SK-N-MC (cell line): Measurements from ENCODE around the gene UXS1.
"Not testable (repeated sequence)": the region's sequence is repeated elsewhere in the genome, so short reads cannot be mapped to it uniquely, and the experiment has no call there.

ENCODE experiments used
- DNase-seq: peaks from one replicate; pipeline ENCODE4 v3.0.0-alpha.2; 2011; ENCODE audit warnings: low read depth, low spot score
- H3K27ac ChIP-seq: fragments of 200-600 bp; sonication (generic); 2 replicates; pipeline ENCODE4 v1.5.1; 2016; ENCODE audit warnings: mixed run types
- H3K36me3 ChIP-seq: fragments of 200-600 bp; sonication (generic); 2 replicates; pipeline ENCODE4 v1.6.1; 2017; ENCODE audit warnings: antibody characterized with exemption, low read length, mixed read lengths; ENCODE audit not compliant: insufficient read depth
- H3K4me3 ChIP-seq: fragments of 200-600 bp; sonication (generic); 2 replicates; pipeline ENCODE4 v1.5.1; 2016
- H3K9ac ChIP-seq: fragments of 200-600 bp; sonication (generic); 2 replicates; pipeline ENCODE4 v1.8.0; 2017; ENCODE audit warnings: mixed run types, mixed read lengths; ENCODE audit not compliant: insufficient read length
- H3K9me3 ChIP-seq: fragments of 200-600 bp; sonication (generic); 2 replicates; pipeline ENCODE4 v1.6.1; 2017; ENCODE audit warnings: low read depth, mild to moderate bottlenecking, antibody characterized with exemption, low read length, moderate library complexity, mixed read lengths
- EZH2 ChIP-seq: fragments of 200-600 bp; sonication (generic); IDR thresholded peaks from one replicate; pipeline ENCODE4 v1.6.1; 2017; ENCODE audit warnings: antibody characterized with exemption
- FOXP2 ChIP-seq: optimal IDR thresholded peaks from 2 replicates; pipeline ENCODE3; 2011; ENCODE audit warnings: mild to moderate bottlenecking, moderate library complexity; ENCODE audit not compliant: insufficient read depth; ENCODE audit errors: extremely low read length, control extremely low read depth
- POLR2AphosphoS5 ChIP-seq: IDR thresholded peaks from 2 replicates; pipeline ENCODE4 v1.6.1; 2012; ENCODE audit warnings: mild to moderate bottlenecking, low read depth, low read length, borderline replicate concordance

The UXS1 gene

GRCh38 chr2:106138543-106139237 is 55.4 kb downstream of the UXS1 start:
- DNase-seq = no peak
- Histone ChIP-seq H3K9me3 (no peaks in the 10 kb centered on the region), H3K36me3 (peaks cover 6% of the 10 kb centered on the region; the same call in 1 of the 2 replicates), H3K9ac (no peak overlapping the region), H3K4me3 (no peak overlapping the region), H3K27ac (no peak overlapping the region)
- TF ChIP-seq POLR2AphosphoS5 (no peak), FOXP2 (no peak), EZH2 (no peak)

- H3K27ac ChIP-seq = no peak overlapping the region
Observed at GRCh38 chr2:106137731-106138521, 56.2 kb downstream of the UXS1 start.

GRCh38 chr2:106131192-106131591 is 62.9 kb downstream of the UXS1 start:
- H3K36me3 ChIP-seq, H3K9me3 ChIP-seq, H3K27ac ChIP-seq, DNase-seq, H3K9ac ChIP-seq, H3K4me3 ChIP-seq: not testable (repeated sequence)

More at GRCh38 chr2:106137731-106138521, 56.2 kb downstream of the UXS1 start:
- no peaks in the 10 kb centered on the region for H3K9me3 ChIP-seq
- peaks cover 6% of the 10 kb centered on the region; the same call in 1 of the 2 replicates for H3K36me3 ChIP-seq
- DNase-seq = no peak
- H3K9ac ChIP-seq = no peak overlapping the region
- no peak for TF ChIP-seq POLR2AphosphoS5
- no peak for TF ChIP-seq EZH2
- no peak for TF ChIP-seq FOXP2
- no peak overlapping the region for H3K4me3 ChIP-seq

- no peak for DNase-seq
- Histone ChIP-seq H3K27ac (no peak overlapping the region), H3K4me3 (no peak overlapping the region), H3K9ac (no peak overlapping the region), H3K9me3 (no peaks in the 10 kb centered on the region), H3K36me3 (no peaks in the 10 kb centered on the region; the same call in 1 of the 2 replicates)
- TF ChIP-seq EZH2 = no peak
- no peak for TF ChIP-seq POLR2AphosphoS5
- TF ChIP-seq FOXP2 = no peak
Observed at GRCh38 chr2:106130251-106130998, 63.7 kb downstream of the UXS1 start.

- no peak overlapping the region for H3K27ac ChIP-seq
- no peaks in the 10 kb centered on the region for H3K9me3 ChIP-seq
- TF ChIP-seq FOXP2 (no peak), POLR2AphosphoS5 (no peak), EZH2 (no peak)
- H3K36me3 ChIP-seq = no peaks in the 10 kb centered on the region; the same call in 1 of the 2 replicates
- H3K4me3 ChIP-seq = no peak overlapping the region
- DNase-seq = no peak
- H3K9ac ChIP-seq = no peak overlapping the region
Observed at GRCh38 chr2:106129592-106129991, 64.5 kb downstream of the UXS1 start.

- no peaks in the 10 kb centered on the region for H3K9me3 ChIP-seq
- no peak for DNase-seq
Observed at GRCh38 chr2:106129150-106129549, 65.0 kb downstream of the UXS1 start.

GRCh38 chr2:106127776-106128268 is 66.3 kb downstream of the UXS1 start:
- Histone ChIP-seq H3K9me3 (no peaks in the 10 kb centered on the region), H3K4me3 (no peak overlapping the region), H3K27ac (no peak overlapping the region), H3K9ac (no peak overlapping the region), H3K36me3 (peaks cover under 1% of the 10 kb centered on the region; the same call in 1 of the 2 replicates)
- TF ChIP-seq POLR2AphosphoS5 (no peak), EZH2 (no peak), FOXP2 (no peak)
- DNase-seq = no peak

More at GRCh38 chr2:106129150-106129549, 65.0 kb downstream of the UXS1 start:
- no peak for TF ChIP-seq FOXP2
- no peak for TF ChIP-seq EZH2
- no peak for TF ChIP-seq POLR2AphosphoS5
- Histone ChIP-seq H3K9ac (no peak overlapping the region), H3K27ac (no peak overlapping the region), H3K4me3 (no peak overlapping the region), H3K36me3 (no peaks in the 10 kb centered on the region; the same call in 1 of the 2 replicates)

- H3K27ac ChIP-seq = no peak overlapping the region
- no peak overlapping the region for H3K4me3 ChIP-seq
- no peak for DNase-seq
- H3K36me3 ChIP-seq = peaks cover 3% of the 10 kb centered on the region; the same call in 1 of the 2 replicates
- H3K9me3 ChIP-seq = no peaks in the 10 kb centered on the region
- no peak overlapping the region for H3K9ac ChIP-seq
- TF ChIP-seq FOXP2 (no peak), POLR2AphosphoS5 (no peak), EZH2 (no peak)
Observed at GRCh38 chr2:106127282-106127771, 66.8 kb downstream of the UXS1 start.
